Stimulated activated CD8-positive, alpha-beta memory T cell treated with anti-CD3 and anti-CD28 coated beads, Interleukin-7, amount 100 ng/mL, for 4 hours (primary cell): ENCODE results near the gene EFNB1.

ENCODE experiments used
- DNase-seq, 2 donors: peaks; one replicate each; pipeline ENCODE4 v3.0.0-alpha.2; 2020; ENCODE audit warnings: low read depth in 2 of 2

The EFNB1 gene

DNA sequence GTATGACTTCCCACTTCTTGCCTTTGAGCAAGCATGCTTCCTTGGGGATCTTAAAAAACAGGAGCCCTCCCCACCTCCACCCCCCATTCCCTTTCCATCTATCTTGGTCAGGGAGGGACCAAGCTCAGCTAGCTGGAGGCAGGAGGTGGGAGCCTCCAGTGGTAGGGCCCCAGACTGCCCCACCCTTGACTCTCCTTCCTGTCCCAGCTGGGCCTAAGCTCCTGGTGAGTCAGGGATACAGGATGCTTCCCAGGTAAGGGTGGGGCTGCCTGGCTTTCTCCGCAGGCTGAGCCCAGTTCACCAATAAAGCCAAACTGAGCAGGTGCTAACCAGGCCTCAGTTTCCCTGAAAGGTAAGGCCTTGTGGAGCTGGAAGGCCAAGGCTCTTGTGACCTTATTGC is 15.2 kb downstream of the EFNB1 start:
- no peak for DNase-seq

GRCh38 chrX:68844581-68844980 is 15.8 kb downstream of the EFNB1 start:
- DNase-seq, result no peak

GRCh38 chrX:68846536-68846935 is 17.7 kb downstream of the EFNB1 start:
- no peak for DNase-seq

DNA sequence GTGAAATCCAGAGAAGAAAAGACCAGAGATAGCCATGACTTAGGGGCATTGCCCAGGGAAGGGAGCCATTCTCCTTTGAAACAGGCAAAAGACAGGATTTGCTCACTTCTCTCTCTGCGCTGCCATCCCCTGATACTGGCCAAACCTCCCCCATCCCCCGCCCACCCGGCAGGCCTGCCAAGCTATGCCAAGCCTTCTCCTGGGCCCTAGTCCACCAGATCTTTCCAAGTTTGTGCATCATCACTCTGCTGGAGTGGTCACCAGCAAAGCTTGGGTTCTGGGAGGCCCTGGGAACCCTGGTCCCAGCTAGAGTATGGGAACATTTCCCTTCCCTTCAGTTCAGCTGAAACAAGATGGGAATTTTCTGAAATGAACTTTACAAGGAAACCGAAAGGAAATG is 18.4 kb downstream of the EFNB1 start:
- no peak for DNase-seq

GRCh38 chrX:68848189-68848940 is 19.5 kb downstream of the EFNB1 start:
- no peak for DNase-seq

- no peak for DNase-seq
These were observed 22.3 kb downstream of the EFNB1 start for GRCh38 chrX:68851082-68851481.

DNA sequence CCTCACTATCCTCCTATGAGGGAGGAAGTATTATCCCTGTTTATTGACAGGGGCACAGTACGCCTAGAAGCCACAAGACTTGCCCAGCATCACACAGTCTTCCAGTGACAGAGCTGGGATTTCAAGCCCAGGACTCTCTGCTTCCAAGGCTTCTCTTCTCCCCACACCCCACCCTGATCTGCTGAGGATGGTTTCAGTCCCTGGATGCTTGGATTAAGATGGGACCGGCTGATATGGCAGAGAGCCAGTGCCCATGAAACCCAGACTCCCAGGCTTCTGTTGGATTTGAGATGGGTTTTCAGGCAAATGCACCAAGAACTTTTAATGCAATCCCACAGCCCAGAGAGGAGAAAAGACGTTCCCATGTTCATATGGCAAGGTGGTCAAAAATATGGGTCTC is 23.2 kb downstream of the EFNB1 start:
- DNase-seq, result no peak

GRCh38 chrX:68853665-68854251 is 24.9 kb downstream of the EFNB1 start:
- DNase-seq, result no peak

DNA sequence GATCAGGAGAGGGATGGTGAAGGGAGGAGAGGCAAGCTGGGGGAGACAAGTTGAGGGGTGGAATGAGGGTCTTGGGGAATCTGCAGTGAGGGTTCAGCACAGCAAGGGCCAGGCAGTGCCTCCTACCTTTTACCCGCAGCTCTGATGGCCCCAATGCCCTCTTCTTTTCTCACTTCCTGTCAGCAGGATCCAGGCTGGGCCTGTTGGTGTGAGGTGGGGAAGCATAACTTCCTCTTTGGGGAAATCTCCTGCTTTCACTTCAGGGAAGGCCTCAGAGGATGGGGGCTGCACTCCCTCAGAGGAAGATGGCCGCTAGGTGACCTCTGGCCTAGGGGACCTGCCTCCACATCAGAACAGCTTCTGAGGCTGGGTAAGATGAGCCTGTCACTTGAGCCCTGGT is 36.5 kb downstream of the EFNB1 start:
- no peak for DNase-seq

GRCh38 chrX:68865926-68866325 is 37.1 kb downstream of the EFNB1 start:
- DNase-seq, result no peak

DNA sequence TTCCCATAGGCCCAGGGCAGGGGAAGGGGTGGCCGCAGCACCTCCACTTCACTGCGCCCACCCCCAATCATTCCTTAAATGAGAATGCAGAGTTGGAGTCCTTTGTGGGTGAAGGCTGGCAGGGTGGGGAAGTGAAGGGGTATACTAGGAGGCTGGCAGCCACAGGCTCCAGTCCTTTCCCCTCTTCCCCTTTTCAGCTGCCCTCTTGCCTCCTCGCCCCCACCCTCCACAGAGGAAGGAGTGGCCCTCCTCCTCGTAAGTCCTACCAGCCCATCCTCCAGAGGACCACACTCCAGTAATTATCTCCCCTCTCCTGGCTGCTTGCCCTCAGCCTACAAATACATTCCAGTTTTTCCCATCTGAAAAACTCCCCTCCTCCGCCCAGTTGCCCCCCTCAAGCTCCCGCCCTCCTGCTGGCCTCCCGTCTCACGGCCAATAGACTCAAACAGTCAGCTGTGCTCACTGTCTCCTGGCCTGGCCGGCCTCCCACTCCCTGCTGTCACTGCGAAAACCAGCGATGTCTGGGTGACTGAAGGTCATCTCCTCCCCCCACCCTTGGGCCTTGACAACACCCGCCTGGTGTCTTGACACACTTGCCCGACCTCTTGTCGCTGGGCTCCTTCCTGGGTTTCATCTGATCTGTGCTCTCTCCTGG is 38.8 kb downstream of the EFNB1 start:
- no peak for DNase-seq

GRCh38 chrX:68868316-68868715 is 39.5 kb downstream of the EFNB1 start:
- no peak for DNase-seq

GRCh38 chrX:68868902-68869800 is 40.3 kb downstream of the EFNB1 start:
- DNase-seq, result no peak

DNA sequence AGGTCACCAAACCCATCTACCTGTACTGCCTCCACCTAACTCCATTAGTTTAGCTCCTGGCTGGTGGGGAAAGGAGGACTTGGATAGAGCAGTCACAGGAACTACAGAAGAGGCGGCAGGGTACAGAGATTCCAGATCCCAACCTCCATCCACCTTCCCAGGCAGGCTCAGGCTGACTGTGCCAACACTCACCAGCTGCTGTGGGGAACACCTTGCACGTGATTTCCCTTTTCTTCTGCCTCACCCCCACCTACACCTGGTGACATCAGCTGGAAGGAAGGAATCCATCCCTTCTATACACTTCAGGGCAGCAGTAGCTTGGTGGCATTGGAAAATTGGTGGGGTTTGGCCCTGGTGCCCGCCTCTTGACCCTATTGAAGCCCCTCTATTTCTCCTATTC is 41.5 kb downstream of the EFNB1 start:
- DNase-seq, result no peak

- no peak for DNase-seq
These were observed 43.4 kb downstream of the EFNB1 start for GRCh38 chrX:68872171-68872570.

- no peak for DNase-seq
These were observed 45.3 kb downstream of the EFNB1 start for GRCh38 chrX:68874076-68874475.

DNA sequence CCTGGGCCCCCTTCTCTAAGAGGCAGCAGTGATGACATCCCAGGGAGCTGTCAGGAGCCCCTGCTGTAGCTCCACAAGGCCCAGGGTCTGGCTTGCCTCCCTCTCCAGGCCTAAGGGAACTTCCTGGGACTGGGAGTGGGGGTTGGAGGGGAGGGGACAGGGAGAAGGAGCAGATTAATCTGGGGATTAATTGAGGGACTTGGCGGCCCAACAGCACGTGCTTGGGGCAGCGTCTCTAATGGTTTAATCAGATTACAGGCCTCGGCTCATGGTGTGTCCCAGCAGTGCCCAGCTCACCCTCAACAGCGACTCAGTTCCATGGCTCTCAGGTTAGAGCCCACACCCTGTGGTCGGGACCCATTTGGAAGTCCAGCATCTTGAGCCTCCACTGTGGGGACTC is 47.9 kb downstream of the EFNB1 start:
- DNase-seq, result no peak

DNA sequence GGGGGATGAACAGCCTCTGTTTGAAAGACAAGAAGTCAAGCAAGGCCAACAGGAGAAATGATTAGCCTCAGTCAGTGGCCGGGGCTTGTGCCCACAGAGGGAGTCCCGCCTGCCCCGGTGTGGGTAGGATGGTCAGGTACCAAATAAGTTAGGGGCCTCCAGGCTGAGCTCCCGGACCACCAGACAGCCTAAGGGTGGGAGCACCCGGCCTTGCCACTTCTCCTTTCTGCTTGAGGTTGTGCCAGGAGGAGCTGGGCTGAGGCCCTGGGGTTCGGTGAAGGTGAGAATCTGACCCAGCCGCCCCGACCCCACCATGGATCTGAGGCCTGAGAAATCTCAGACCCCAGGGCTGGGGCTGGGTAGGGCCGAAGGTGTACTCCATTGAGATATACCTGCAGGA is 48.8 kb downstream of the EFNB1 start:
- no peak for DNase-seq

GRCh38 chrX:68878977-68879645 is 50.3 kb downstream of the EFNB1 start:
- no peak for DNase-seq

- no peak for DNase-seq
These were observed 52.2 kb downstream of the EFNB1 start for GRCh38 chrX:68880846-68881552.

DNA sequence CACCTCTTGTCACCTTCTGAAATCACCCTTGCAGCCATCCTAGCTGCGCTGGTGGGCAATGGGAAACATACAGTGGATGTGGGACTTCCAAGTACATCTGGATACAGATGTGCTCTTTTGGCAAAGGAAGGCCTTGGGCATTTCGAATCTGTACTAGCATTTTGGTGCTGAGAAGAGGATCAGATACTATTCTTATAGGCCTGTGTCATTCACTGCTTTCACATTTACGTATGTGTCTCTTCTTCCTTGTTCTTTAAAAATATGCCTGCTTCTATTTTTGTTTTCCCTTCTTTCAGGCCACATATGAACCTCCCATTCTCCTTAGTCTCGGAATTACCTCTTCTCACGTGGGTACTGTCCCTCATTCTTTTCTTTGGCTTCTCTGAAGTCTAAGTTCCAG is 53.1 kb downstream of the EFNB1 start:
- no peak for DNase-seq
